H9 (cell line): ENCODE data around the gene EFEMP1. TPM values are rescaled to one million over a fixed set of nuclear protein-coding genes. Genes with fewer than 3 reads are reported as not detected.

Experiments
- DNase-seq: peaks from one replicate; pipeline ENCODE4 v3.0.0-alpha.2; 2017
- H2AFZ ChIP-seq: one replicate; pipeline ENCODE4 v1.6.1; 2013; ENCODE audit warnings: mild to moderate bottlenecking, low read length, control low read depth, moderate library complexity
- H2AK5ac ChIP-seq: 2 replicates; pipeline ENCODE4 v1.6.1; 2013; ENCODE audit warnings: low read length, control low read depth, mixed read lengths; ENCODE audit not compliant: insufficient read length
- H2BK120ac ChIP-seq: one replicate; pipeline ENCODE4 v1.6.1; 2013; ENCODE audit warnings: low read depth, mild to moderate bottlenecking, low read length, control low read depth, inconsistent platforms; ENCODE audit not compliant: poor library complexity, severe bottlenecking
- H2BK12ac ChIP-seq: 2 replicates; pipeline ENCODE4 v1.6.1; 2013; ENCODE audit warnings: low read length, control low read depth, mixed read lengths, low read depth; ENCODE audit not compliant: insufficient read length
- H2BK15ac ChIP-seq: 2 replicates; pipeline ENCODE4 v1.6.1; 2013; ENCODE audit warnings: low read depth, low read length, control low read depth
- H2BK20ac ChIP-seq: one replicate; pipeline ENCODE4 v1.6.1; 2013; ENCODE audit warnings: low read depth, mild to moderate bottlenecking, low read length, control low read depth, inconsistent platforms; ENCODE audit not compliant: poor library complexity, severe bottlenecking
- H2BK5ac ChIP-seq: 2 replicates; pipeline ENCODE4 v1.6.1; 2013; ENCODE audit warnings: low read length, control low read depth, mixed read lengths; ENCODE audit not compliant: insufficient read length
- H3K14ac ChIP-seq: 2 replicates; pipeline ENCODE4 v1.6.1; 2013; ENCODE audit warnings: low read length, control low read depth; ENCODE audit not compliant: insufficient read depth
- H3K18ac ChIP-seq: 2 replicates; pipeline ENCODE4 v1.6.1; 2013; ENCODE audit warnings: low read depth, mild to moderate bottlenecking, mixed read lengths, low read length, control low read depth; ENCODE audit not compliant: insufficient read length
- H3K23ac ChIP-seq: 2 replicates; pipeline ENCODE4 v1.6.1; 2013; ENCODE audit warnings: low read length, control low read depth, mixed read lengths, low read depth; ENCODE audit not compliant: insufficient read length
- H3K23me2 ChIP-seq: 2 replicates; pipeline ENCODE4 v1.6.1; 2013; ENCODE audit warnings: low read depth, mild to moderate bottlenecking, mixed read lengths, low read length, control low read depth; ENCODE audit not compliant: insufficient read length, poor library complexity, severe bottlenecking
- H3K27ac ChIP-seq: 2 replicates; pipeline ENCODE4 v1.5.1; 2013; ENCODE audit warnings: low read length, control low read depth, mixed read lengths, low read depth; ENCODE audit not compliant: insufficient read length
- H3K27me3 ChIP-seq: 2 replicates; pipeline ENCODE4 v1.6.1; 2013; ENCODE audit warnings: low read length, control low read depth, inconsistent platforms; ENCODE audit not compliant: insufficient read depth
- H3K4ac ChIP-seq: 2 replicates; pipeline ENCODE4 v1.6.1; 2013; ENCODE audit warnings: low read depth, mild to moderate bottlenecking, control low read depth, inconsistent platforms, low read length, moderate library complexity
- H3K4me1 ChIP-seq: 2 replicates; pipeline ENCODE4 v1.6.1; 2013; ENCODE audit warnings: low read length, control low read depth, inconsistent platforms; ENCODE audit not compliant: insufficient read depth
- H3K4me2 ChIP-seq: 2 replicates; pipeline ENCODE4 v1.6.1; 2013; ENCODE audit warnings: low read length, control low read depth, mixed read lengths; ENCODE audit not compliant: insufficient read length, insufficient read depth
- H3K56ac ChIP-seq: 2 replicates; pipeline ENCODE4 v1.6.1; 2013; ENCODE audit warnings: low read depth, mild to moderate bottlenecking, mixed read lengths, low read length, control low read depth; ENCODE audit not compliant: insufficient read length
- H3K79me1 ChIP-seq: 2 replicates; pipeline ENCODE4 v1.6.1; 2013; ENCODE audit warnings: low read depth, mild to moderate bottlenecking, moderate library complexity, low read length, control low read depth, inconsistent platforms; ENCODE audit not compliant: insufficient read depth, poor library complexity, severe bottlenecking
- H3K79me2 ChIP-seq: 2 replicates; pipeline ENCODE4 v1.6.1; 2013; ENCODE audit warnings: low read length, control low read depth, inconsistent platforms; ENCODE audit not compliant: insufficient read depth
- H3K9ac ChIP-seq: 2 replicates; pipeline ENCODE4 v1.6.1; 2013; ENCODE audit warnings: low read length, control low read depth, mixed read lengths; ENCODE audit not compliant: insufficient read length; ENCODE audit errors: extremely low read depth
- H3K9me3 ChIP-seq: one replicate; pipeline ENCODE4 v1.6.1; 2013; ENCODE audit warnings: low read depth, low read length, inconsistent platforms; ENCODE audit not compliant: control insufficient read depth
- H3T11ph ChIP-seq: one replicate; pipeline ENCODE4 v1.6.1; 2013; ENCODE audit warnings: mild to moderate bottlenecking, low read length, control low read depth, inconsistent platforms
- H4K20me1 ChIP-seq: one replicate; pipeline ENCODE4 v1.6.1; 2013; ENCODE audit not compliant: control insufficient read depth, insufficient read length, insufficient read depth
- H4K5ac ChIP-seq: 2 replicates; pipeline ENCODE4 v1.6.1; 2013; ENCODE audit warnings: low read depth, mild to moderate bottlenecking, mixed read lengths, low read length, control low read depth; ENCODE audit not compliant: insufficient read length
- H4K8ac ChIP-seq: replicated peaks from 2 replicates; pipeline ENCODE4 v1.6.1; 2013; ENCODE audit warnings: low read length, control low read depth, mixed read lengths, low read depth; ENCODE audit not compliant: insufficient read length
- H4K91ac ChIP-seq: 2 replicates; pipeline ENCODE4 v1.6.1; 2013; ENCODE audit warnings: low read depth, mild to moderate bottlenecking, moderate library complexity, mixed read lengths, low read length, control low read depth; ENCODE audit not compliant: insufficient read length
- H3K27ac Mint-ChIP-seq, 3 experiments: 2 replicates in 2 of 3; 3 replicates in 1 of 3; pipeline ENCODE4 v1.8.0; 2020 to 2021; ENCODE audit warnings: mixed read lengths in 3 of 3, mild to moderate bottlenecking in 1 of 3, moderate library complexity in 1 of 3
- H3K27me3 Mint-ChIP-seq: 2 replicates; pipeline ENCODE4 v1.8.0; 2021; ENCODE audit warnings: low read depth, mild to moderate bottlenecking, moderate library complexity, mixed read lengths
- H3K36me3 Mint-ChIP-seq, 3 experiments: 2 replicates in 2 of 3; 3 replicates in 1 of 3; pipeline ENCODE4 v1.8.0; 2020 to 2021; ENCODE audit warnings: low read depth in 3 of 3, mixed read lengths in 3 of 3; ENCODE audit not compliant: insufficient read depth in 1 of 3
- H3K4me1 Mint-ChIP-seq, 2 experiments: 2 replicates each; pipeline ENCODE4 v1.8.0; 2020; ENCODE audit warnings: mixed read lengths in 2 of 2
- H3K4me3 Mint-ChIP-seq, 2 experiments: 2 replicates in 1 of 2; 3 replicates in 1 of 2; pipeline ENCODE4 v1.8.0; 2020 to 2021; ENCODE audit warnings: mild to moderate bottlenecking in 2 of 2, mixed read lengths in 2 of 2, moderate library complexity in 1 of 2
- H3K9me3 Mint-ChIP-seq, 2 experiments: 2 replicates in 1 of 2; 3 replicates in 1 of 2; pipeline ENCODE4 v1.8.0; 2020; ENCODE audit warnings: mild to moderate bottlenecking in 2 of 2, mixed read lengths in 2 of 2, moderate library complexity in 1 of 2
- WGBS: extraction: QIAGEN DNeasy Blood & Tissue Kit; methylation state at CpG from one replicate; pipeline ENCODE4 v1.1.7; 2013; ENCODE audit warnings: missing lambda C conversion rate, low lambda C conversion rate, mixed read lengths; ENCODE audit not compliant: insufficient read length; ENCODE audit errors: extremely low coverage; 5-methylcytosine and 5-hydroxymethylcytosine counted together
- total RNA-seq: library from RNA; stranded (reverse); gene quantifications from 2 replicates; pipeline ENCODE4 v1.2.1, GENCODE V29; 2021
- TF ChIP-seq, protein P1 (sequence below): fragments of 200-600 bp; sonication (generic); conservative IDR thresholded peaks from 3 replicates; pipeline ENCODE4 v1.8.0; 2021; ENCODE audit warnings: antibody characterized with exemption, mild to moderate bottlenecking

EFEMP1 gene
- total RNA-seq, 1 experiment from 2014 or later: 3.5 TPM

GRCh38 chr2:55880416-55881143 is 43.0 kb downstream of the EFEMP1 start:
- no CpG with 5 or more reads among the region's 6 CpGs for WGBS
- H3K27me3 Mint-ChIP-seq: no peaks in the 10 kb centered on the region

More at GRCh38 chr2:55880416-55881143, 43.0 kb downstream of the EFEMP1 start:
- TF ChIP-seq, protein P1, sequence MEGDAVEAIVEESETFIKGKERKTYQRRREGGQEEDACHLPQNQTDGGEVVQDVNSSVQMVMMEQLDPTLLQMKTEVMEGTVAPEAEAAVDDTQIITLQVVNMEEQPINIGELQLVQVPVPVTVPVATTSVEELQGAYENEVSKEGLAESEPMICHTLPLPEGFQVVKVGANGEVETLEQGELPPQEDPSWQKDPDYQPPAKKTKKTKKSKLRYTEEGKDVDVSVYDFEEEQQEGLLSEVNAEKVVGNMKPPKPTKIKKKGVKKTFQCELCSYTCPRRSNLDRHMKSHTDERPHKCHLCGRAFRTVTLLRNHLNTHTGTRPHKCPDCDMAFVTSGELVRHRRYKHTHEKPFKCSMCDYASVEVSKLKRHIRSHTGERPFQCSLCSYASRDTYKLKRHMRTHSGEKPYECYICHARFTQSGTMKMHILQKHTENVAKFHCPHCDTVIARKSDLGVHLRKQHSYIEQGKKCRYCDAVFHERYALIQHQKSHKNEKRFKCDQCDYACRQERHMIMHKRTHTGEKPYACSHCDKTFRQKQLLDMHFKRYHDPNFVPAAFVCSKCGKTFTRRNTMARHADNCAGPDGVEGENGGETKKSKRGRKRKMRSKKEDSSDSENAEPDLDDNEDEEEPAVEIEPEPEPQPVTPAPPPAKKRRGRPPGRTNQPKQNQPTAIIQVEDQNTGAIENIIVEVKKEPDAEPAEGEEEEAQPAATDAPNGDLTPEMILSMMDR: no peak
- no peak overlapping the region for H3K23ac ChIP-seq
- H2BK5ac ChIP-seq: no peak overlapping the region
- H3K27ac ChIP-seq: no peak overlapping the region
- H3K9ac ChIP-seq: no peak overlapping the region
- H3K4me1 ChIP-seq: no peaks in the 10 kb centered on the region; the same call in 1 of the 2 replicates
- H3K23me2 ChIP-seq: no peaks in the 10 kb centered on the region
- no peak overlapping the region for H4K5ac ChIP-seq
- H2AFZ ChIP-seq: no peak overlapping the region
- H3K4me3 Mint-ChIP-seq: no peak overlapping the region
- H3K4me1 Mint-ChIP-seq: peaks cover 0 to 5% of the 10 kb centered on the region in 2 experiments; a peak in 1 of 4 replicates
- no peak overlapping the region for H3K4me2 ChIP-seq
- no peak overlapping the region for H4K91ac ChIP-seq
- peak overlapping the region in 1 of 3 experiments; percentile 28; a peak in 1 of 7 replicates for H3K27ac Mint-ChIP-seq
- H3K56ac ChIP-seq: no peak overlapping the region
- H2BK12ac ChIP-seq: no peak overlapping the region
- no peaks in the 10 kb centered on the region for H3K79me1 ChIP-seq
- no peak for DNase-seq
- no peak overlapping the region for H2BK15ac ChIP-seq
- H2BK120ac ChIP-seq: no peak overlapping the region
- H3K27me3 ChIP-seq: no peaks in the 10 kb centered on the region
- no peak overlapping the region for H4K8ac ChIP-seq
- no peaks in the 10 kb centered on the region for H3K9me3 ChIP-seq
- H3T11ph ChIP-seq: no peak overlapping the region
- no peak overlapping the region for H3K18ac ChIP-seq
- no peak overlapping the region for H3K4ac ChIP-seq
- H3K36me3 Mint-ChIP-seq: no peaks in the 10 kb centered on the region
- H4K20me1 ChIP-seq: no peaks in the 10 kb centered on the region
- no peak overlapping the region for H2AK5ac ChIP-seq
- H3K14ac ChIP-seq: no peak overlapping the region
- no peaks in the 10 kb centered on the region for H3K9me3 Mint-ChIP-seq
- H3K79me2 ChIP-seq: no peaks in the 10 kb centered on the region
- H2BK20ac ChIP-seq: no peak overlapping the region
